ENCODE results near the gene KICS2. TPM values are rescaled to one million over a fixed set of nuclear protein-coding genes. Genes with fewer than 3 reads are reported as not detected.
A peak's percentile ranks its signal among the peaks of the same experiment; 100 is the strongest.
"Not testable (repeated sequence)": the region's sequence is repeated elsewhere in the genome, so short reads cannot be mapped to it uniquely, and the experiment has no call there.

KICS2 gene
- polyA plus RNA-seq, 4 donors, result 5.0 to 6.3 (median 5.8) TPM

DNA sequence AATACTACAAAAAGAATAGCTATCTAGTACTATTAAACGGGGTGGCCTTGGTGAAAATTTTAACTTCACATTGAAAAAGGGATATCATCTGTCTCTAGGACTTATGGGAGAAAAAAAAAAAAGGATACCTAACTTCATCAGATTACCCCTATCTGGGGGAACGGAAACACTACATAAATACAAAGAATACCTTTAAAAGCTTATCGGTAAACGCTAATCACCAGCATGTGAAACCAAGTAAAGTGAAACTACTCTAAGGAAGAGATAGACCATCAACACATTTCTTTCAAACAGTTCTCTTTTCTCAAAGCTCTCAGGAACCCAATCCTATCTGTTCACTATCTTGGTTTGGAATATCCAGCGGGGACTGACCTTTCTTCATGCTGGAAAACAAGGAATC lies 3.5 kb downstream of the KICS2 start:
- DNase-seq (ENCODE audit: low read depth in 4 of 4, low spot score in 3 of 4), result no peak

DNA sequence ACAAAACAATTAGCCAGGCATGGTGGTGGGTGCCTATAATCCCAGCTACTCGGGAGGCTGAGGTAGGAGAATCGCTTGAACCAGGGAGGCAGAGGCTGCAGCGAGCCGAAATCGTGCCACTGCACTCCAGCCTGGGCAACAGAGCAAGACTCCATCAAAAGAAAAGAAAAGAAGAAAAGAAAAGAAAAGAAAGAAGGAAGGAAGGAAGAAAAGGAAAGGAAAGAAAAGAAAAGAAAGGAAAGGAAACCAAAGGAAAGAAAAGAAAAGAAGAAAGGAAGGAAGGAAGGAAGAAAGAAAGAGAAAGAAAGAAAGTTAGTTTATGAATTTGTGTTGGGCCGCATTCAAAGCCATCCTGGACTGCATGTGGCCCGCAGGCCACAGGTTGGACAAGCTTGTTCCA lies 4.5 kb downstream of the KICS2 start:
- not testable (repeated sequence) for DNase-seq (ENCODE audit: low read depth in 4 of 4, low spot score in 3 of 4)

DNA sequence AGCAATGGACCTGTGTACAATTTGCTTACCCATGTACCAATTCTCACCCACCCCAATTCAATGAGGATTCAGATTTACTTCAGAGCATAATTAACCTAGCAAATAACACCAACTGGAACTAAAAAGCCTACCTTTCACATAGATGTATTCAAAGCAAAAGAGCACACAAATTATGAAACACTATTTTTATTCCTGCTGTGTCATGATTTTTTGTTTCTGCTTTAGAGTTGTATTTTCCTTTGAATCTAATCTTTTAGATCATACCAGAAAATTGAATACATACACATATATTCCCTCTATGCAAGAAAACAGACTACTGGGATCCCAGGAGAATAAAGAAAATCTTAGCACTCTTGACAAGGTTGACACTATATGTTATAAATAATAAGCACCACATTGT lies 5.9 kb downstream of the KICS2 start:
- DNase-seq (ENCODE audit: low read depth in 4 of 4, low spot score in 3 of 4), result no peak

DNA sequence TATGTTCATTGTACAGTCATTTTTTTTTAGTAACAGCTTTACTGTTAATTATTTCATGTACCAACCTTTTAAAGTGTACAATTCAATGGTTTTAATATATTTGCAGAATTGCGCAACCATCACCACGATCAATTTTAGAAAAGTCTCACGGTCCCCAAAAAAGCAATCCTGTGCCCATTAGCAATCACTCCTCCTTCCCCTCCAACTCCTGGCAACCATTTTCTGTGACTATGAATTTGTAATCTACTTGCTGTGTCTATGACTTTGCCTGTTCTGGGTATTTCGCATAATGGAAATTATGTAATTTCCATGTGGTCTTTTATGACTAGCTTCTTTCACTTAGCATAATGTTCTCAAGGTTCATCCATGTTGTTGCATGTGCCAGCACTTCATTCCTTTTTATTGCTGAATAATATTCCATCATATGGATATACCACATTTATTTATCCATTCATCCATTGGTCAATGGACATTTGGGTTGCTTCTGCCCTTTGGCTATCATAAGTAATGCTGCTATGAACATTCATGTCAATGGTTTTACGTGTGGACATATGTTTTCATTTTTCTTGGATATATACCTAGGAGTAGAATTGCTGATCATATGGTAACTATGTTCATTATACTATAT lies 9.9 kb downstream of the KICS2 start:
- no peak for DNase-seq (ENCODE audit: low read depth in 4 of 4, low spot score in 3 of 4)

DNA sequence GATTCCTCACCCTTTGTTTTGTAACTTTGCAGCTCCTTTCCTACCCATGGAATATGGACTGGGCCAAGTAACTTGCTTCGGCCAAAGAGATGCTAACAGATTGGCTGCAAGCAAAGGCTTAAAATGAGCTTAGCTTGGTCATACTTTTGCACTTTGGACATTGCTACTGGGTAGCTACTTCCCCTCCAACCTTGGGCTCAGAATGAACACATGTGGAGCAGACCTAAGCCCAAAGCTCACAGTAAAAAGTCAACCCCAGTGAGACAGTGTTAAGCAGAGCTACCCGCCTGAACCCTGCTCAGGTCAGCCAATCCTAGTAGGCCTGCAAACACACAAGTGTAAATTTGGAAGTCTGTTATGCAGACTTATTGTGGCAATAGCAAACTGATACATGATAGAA lies 14.6 kb downstream of the KICS2 start:
- DNase-seq (ENCODE audit: low read depth in 4 of 4, low spot score in 3 of 4), result no peak

DNA sequence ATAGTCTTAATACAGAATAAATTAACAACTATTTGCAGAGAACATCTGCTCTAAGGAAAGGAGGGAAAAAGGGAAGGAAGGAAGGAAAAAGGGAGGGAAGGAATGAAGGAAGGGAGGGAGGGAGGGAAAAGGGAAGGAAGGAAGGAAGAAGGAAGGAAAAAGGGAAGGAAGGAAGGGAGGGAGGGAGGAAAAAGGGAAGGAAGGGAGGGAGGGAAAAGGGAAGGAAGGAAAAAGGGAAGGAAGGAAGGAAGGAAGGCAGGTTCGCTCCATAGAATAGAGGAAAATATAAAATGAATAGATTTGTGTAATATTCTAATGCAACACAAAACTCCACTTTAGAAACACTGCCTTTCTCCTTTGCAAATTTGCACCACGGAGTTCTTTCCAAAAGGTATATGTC lies 16.6 kb downstream of the KICS2 start:
- no peak for DNase-seq (ENCODE audit: low read depth in 4 of 4, low spot score in 3 of 4)

DNA sequence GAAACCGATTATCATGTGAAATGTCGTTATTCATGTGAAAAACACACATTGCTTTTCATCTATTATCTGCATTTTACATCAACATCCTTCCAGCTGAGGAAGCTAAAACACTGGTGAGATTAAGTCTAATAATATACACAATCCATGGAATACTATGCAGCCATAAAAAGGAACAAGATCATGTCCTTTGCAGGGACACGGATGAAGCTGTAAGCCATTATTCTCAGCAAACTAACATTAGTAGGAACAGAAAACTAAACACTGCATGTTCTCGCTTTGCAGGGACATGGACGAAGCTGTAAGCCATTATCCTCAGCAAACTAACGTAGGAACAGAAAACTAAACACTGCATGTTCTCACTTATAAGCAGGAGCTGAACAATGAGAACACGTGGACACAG lies 18.3 kb downstream of the KICS2 start:
- DNase-seq (ENCODE audit: low read depth in 4 of 4, low spot score in 3 of 4), result no peak

DNA sequence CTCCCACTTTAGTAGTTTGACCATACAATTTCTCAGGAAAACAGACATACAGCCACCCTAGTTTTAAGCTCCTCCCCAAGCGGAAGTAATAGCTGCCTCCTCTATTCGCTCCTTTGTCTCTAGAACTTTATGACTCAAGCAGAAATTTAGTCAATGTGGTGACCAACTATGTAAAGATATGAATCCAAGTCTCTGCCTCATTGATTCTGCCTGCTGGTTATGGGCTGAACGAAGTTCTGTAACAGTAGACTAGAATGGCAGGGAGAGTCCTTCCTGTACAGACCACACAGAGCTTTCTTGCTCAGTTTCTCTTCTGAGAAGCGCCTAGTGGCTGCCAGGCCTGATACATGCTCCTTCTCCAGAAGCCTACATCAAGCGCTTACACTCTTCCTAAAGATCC lies 19.1 kb downstream of the KICS2 start:
- no peak for DNase-seq (ENCODE audit: low read depth in 4 of 4, low spot score in 3 of 4)

DNA sequence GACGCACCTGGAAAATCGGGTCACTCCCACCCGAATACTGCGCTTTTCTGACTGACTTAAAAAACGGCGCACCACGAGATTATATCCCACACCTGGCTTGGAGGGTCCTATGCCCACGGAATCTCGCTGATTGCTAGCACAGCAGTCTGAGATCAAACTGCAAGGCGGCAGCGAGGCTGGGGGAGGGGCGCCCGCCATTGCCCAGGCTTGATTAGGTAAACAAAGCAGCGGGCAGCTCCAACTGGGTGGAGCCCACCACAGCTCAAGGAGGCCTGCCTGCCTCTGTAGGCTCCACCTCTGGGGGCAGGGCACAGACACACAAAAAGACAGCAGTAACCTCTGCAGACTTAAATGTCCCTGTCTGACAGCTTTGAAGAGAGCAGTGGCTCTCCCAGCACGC lies 26.3 kb downstream of the KICS2 start:
- not testable (repeated sequence) for DNase-seq (ENCODE audit: low read depth in 4 of 4, low spot score in 3 of 4)

DNA sequence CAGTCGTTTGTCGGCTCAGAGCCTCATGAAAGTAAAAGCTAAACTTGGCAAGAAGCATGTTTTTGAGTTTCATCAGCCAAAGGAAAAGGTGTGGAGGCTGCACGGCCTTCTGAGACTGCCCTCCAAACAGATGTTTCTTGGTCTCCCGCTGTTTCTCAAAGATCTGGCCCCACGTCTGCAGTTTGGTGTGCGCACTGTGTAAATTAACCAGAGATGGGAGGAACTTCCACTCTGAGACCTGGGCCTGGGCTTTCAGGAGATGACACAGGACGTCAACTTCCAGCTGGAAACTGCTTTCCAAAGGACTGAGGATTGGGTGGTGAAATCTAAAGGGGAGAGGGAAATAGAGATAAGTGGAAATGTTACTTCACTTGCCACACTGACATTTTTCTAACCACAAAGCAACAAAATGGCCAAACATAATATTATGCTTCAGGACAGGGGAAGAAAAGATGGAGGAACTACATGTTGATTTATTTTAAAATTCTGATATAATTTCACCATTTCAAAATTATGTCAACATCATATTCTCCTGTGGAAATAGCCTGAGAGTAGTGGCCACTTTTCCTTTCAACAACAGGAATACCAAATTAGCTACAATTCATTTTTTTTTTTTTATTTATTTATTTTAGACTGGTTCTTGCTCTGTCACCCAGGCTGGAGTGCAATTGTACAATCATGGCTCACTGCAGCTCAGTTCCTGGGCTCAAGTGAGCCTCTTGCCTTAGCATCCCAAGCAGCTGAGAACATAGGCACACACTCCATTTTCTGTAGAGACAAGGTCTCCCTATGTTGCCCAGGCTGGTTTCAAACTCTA lies 27.6 kb downstream of the KICS2 start:
- no peak for DNase-seq (ENCODE audit: low read depth in 4 of 4, low spot score in 3 of 4)

DNA sequence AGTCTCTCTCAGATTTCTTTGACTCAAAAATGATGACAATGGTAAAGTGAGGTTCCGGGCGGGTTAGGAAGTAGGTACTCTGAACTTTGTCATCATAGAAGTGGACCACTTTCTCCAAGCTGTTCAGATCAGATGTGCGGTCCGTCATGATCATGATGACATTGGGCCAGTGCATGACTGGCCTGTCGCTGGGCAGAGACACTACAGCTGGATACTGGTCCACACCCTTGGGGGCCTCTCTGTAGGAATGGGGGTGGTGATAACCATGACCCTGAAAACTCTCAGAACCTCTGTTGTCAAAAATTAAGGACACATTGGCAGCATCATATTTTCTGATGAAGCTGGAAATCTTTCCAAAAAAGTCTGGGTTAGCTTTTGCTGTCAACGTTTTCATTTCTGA lies 28.2 kb downstream of the KICS2 start:
- no peak for DNase-seq (ENCODE audit: low read depth in 4 of 4, low spot score in 3 of 4)

DNA sequence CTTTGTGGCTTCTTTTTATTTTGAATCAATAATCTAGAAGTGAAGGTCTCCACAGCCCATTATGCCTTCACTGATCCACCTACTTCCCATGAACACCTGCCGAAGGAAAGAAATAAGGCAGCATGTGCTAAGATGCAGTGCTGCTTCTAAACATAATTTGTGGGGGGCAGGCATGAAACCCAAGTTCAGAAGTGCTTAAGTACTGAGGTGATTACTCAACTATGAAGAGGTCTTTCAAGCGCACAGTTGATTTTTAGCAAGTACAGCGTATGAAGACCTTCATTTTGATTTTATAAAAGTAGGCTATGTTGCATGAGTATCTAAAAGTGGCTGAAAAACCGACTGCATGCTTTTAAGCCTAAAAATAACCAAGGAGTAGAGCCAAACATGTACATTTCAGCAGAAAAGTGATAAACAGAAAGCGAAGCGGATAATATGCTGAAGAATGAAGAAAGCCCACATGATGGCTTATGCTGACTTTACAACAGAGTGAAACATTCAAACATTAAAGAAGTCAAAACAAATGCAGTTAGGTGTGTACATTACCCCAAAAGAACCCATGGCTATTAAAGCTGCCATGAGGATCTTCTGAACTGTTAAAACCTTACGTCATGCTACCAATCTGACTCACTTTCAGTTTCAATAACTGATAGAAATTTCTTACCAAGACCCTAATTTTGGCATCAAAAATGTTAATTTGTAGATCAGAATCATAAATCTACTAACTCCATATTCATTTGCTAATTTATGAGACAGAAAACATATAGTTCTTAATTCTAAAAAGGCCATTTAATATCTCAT lies 29.3 kb downstream of the KICS2 start:
- no peak for DNase-seq (ENCODE audit: low read depth in 4 of 4, low spot score in 3 of 4)

DNA sequence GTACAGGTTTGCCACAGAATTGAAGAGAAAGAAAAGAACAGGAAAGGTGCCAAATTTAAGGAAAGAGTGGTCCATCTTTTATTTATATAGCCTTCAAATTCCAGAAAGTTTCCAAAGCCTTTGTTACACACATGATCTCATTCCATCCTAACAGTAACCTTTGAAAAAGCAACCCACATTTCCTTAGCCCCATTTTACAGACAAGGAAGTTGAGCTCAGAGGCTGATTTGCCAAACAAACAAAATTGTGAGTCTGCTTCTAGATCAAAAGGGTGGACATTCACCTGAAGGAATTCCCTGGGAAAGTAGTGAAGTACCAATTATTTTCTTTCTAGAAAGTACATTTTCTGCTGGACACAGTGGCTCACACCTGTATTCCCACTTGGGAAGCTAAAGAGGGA lies 32.0 kb downstream of the KICS2 start:
- no peak for DNase-seq (ENCODE audit: low read depth in 4 of 4, low spot score in 3 of 4)

DNA sequence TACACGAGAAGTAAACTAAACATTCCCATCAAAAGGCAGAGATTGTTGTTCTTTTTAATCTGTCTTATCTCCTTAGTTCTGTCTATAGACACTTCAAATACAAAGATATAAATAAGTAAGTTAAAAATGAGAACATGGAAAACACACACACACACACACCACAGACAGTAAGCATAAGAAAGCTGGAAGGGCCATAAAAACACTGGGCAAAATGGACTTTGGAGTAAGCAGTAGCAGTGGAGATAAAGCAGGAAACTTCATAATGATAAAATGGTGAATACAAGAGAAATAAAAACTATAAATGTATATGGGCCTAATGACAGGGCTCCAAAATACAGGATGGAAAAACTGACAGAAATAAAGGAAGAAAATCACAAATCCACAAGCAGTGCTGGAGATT lies 32.6 kb downstream of the KICS2 start:
- no peak for DNase-seq (ENCODE audit: low read depth in 4 of 4, low spot score in 3 of 4)

DNA sequence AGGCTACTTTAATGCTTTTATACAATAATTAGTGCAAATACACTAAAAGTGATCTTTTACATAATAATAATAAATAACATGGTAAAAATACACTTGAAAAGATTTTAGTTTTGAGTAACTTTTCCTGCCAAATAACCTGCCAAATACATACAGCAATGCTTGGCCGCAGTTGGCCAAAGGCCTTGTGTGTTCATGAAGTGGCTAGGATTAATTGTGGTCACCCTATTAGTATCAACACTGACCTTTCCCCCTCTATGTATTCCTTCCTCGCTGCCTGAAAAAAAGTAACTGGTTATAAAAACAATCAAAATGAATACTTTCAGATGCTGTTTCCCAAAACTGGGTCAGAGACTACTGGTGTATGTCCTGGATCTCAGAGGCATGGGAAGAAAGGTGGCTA lies 34.3 kb downstream of the KICS2 start:
- no peak for DNase-seq (ENCODE audit: low read depth in 4 of 4, low spot score in 3 of 4)

DNA sequence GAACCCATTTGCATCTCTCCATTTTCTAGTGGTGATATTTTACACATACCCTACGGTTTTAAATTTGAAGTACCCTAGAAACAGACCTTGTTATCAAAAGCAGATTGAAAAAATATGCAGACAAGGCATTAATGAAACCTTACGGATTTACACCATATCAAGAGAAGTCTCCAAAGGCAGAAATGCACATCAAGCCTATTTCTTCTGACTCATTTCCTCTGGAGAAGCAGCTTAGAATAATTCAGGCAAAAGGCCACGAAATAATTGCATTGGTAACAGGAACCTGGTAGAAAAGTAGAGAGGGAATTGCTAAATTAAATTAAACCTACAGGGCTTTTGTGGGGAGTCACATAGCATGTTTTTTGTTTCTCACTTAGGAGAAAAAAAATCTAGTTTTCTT lies 34.7 kb downstream of the KICS2 start:
- DNase-seq (ENCODE audit: low read depth in 4 of 4, low spot score in 3 of 4), result no peak

DNA sequence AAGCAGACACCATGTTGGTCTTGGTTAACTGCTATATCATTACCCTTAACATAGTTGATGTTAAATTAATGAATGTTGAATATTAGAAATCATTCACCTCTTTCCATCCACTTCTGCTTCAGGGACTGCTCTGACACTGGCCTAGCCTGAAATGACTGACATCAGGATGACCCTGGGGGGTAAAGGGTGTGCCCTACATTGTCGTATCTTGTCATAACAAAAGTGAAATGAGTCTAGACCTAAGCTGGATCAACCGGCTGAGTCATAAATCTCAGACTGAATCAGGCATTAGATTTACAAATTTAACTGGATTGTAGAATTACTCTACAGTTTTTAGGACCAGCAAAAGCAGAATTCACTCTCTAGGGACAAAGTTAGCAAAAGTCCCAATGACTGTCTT lies 35.3 kb downstream of the KICS2 start:
- DNase-seq (ENCODE audit: low read depth in 4 of 4, low spot score in 3 of 4), result no peak

DNA sequence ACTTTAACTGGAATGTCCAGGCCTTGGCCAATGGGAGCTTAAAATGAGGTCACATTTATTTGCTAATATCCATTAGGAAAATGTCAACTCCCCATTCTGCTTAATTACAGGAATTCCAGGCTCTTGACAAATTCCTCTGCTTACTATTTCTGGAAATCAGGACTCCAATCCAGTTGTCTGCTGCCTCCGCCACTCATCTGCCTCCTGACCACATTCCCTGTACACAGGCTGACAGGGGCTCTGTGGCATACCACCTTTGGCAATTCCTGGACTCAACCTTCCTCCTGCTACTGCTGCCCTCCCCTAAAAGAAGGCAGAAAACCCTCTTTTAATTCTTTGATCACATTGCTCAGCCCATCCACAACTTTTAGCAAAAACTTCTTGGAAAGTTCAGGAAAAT lies 37.9 kb downstream of the KICS2 start:
- no peak for DNase-seq (ENCODE audit: low read depth in 4 of 4, low spot score in 3 of 4)

DNA sequence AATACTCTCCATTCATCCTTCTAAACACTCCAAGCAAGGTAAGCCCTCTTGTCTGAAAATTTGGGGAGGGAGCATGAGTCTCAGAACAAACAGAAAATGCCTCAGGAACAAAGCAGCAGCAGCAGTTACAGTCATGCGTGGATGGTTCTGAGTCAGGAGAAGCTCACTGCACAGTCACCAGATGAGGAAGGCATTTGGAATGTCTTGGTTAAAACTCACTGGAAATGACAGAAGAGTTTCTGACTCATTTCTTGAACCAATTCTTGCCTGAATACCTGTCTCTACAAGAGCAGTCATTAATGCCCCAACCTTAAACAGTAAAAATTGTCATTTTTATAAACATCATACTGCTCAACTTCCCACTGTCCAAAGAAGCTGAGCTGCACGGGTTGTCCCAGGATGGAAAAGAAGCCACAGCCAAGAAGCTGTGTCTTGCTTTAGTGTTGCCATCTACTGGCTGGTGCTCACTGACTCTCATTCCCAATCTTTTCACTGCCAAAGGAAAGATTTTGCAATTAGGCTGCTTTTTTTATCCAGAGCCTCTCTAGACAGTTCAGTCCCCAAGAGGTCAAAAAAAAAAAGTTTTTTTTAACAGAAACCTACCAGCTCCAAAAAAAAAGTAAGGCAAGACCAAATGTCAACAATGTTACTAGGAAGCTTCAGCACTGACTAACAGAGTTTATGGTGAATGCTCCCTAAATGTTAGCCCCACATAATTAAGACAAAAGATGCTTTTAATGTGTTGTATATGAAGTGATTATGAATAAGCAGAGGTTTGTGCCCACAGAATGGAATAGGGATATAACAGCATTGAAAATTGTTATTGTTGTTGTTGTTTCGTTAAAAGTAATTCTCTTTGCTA lies 40.4 kb downstream of the KICS2 start:
- peak; percentile 28 to 47 (median 40) for DNase-seq (ENCODE audit: low read depth in 4 of 4, low spot score in 3 of 4)

DNA sequence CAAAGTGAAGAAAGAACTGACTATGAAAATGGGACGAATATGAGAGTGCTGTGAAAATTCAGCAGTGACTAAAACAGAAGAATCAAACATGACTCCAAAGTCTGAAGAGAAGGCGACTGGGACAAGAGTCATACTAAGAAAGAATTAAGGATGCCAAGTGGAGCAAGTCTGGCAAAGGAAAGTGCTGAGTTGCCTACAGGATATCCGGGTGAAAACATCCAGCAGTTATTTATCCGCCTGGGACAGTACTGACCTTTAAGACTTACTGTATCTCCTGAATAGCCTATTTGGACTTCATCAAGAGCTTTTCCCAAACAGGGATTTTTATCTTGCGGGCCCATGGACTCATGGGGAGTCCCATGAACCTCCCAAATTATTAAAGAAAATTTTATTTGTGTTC lies 41.1 kb downstream of the KICS2 start:
- no peak for DNase-seq (ENCODE audit: low read depth in 4 of 4, low spot score in 3 of 4)

DNA sequence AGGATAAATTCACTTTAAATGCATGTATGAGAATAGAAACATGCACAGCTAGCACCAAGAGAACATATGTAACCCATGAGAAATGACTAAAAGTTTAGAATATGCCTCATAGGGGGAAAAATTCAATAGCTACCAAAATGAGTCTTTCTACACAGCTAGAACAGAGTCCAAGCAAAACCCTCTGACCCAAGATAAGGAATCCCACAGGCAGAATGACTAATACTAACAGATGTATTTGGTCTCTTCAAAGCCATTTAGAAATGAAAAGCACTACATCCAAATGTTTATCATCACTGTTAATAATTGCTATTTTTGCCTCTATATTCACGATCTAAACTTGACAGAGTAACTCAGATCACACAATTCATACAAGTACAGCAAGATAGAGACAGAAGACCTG lies 44.0 kb downstream of the KICS2 start:
- DNase-seq (ENCODE audit: low read depth in 4 of 4, low spot score in 3 of 4), result no peak

Data from right renal pelvis (tissue), 4 donors.